Measurements from ENCODE around the gene DDX55. TPM values are rescaled to one million over a fixed set of nuclear protein-coding genes. Genes with fewer than 3 reads are reported as not detected.

Gene DDX55
- total RNA-seq, 1 donor from 2014 or later, result 30.9 TPM

DNA sequence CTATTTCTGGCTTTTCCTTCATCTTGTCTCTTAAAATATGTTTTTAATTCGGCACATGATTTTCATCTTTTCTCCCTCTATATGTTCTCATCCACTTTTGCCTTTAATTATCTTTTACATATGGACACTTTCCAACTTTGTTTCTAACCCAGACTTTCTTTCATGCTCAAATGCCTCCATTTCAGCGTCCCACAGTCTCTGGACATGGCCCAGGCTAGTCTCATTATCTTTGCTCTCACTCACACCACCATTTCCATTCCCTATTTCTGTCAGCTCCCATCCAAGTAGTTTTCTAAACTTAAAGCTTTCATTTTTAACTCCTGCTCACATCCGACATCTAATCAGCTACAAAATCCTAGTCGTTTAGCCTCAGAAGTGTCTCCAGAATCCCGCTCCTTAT, 46.5 kb downstream of the DDX55 start:
- Mint-ChIP-seq H3K4me3 (no peak overlapping the region), H3K9me3 (no peaks in the 10 kb centered on the region), H3K27ac (no peak overlapping the region), H3K27me3 (ENCODE audit: low read depth) (no peaks in the 10 kb centered on the region), H3K36me3 (peaks cover 22% of the 10 kb centered on the region), H3K4me1 (no peaks in the 10 kb centered on the region)
- no peak for DNase-seq (ENCODE audit: low spot score in 2 of 2, unreplicated experiment in 2 of 2)
- TF ChIP-seq, protein P1, sequence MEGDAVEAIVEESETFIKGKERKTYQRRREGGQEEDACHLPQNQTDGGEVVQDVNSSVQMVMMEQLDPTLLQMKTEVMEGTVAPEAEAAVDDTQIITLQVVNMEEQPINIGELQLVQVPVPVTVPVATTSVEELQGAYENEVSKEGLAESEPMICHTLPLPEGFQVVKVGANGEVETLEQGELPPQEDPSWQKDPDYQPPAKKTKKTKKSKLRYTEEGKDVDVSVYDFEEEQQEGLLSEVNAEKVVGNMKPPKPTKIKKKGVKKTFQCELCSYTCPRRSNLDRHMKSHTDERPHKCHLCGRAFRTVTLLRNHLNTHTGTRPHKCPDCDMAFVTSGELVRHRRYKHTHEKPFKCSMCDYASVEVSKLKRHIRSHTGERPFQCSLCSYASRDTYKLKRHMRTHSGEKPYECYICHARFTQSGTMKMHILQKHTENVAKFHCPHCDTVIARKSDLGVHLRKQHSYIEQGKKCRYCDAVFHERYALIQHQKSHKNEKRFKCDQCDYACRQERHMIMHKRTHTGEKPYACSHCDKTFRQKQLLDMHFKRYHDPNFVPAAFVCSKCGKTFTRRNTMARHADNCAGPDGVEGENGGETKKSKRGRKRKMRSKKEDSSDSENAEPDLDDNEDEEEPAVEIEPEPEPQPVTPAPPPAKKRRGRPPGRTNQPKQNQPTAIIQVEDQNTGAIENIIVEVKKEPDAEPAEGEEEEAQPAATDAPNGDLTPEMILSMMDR (IDR thresholded peaks at IDR 0.05; ENCODE audit: unreplicated experiment), result no peak

DNA sequence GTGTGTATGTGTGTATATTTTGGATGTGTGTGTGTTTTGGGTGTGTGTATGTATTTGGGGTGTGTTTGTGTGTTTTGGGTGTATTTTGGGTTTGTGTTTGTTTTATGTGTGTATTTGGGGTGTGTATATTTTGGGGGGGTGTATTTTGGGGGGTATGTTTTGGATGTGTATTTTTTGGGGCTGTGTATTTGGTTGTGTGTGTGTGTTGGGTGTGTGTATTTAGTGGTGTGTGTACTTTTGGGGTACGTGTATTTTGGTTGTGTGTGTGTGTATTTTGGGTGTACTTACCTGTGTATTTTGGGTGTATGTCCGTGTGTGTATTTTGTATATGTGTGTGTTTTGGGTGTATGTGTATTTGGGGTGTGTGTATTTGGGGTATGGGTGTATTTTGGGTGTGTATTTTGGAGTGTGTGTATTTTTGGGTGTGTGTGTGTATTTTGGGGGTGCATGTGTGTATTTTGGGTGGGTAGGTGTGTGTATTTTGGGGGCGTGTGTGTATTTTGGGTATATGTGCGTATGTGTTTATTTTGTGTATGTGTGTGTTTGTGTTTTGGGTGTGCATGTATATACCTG, 52.3 kb downstream of the DDX55 start:
- TF ChIP-seq, protein P1 (IDR thresholded peaks at IDR 0.05; ENCODE audit: unreplicated experiment), result no peak
- Mint-ChIP-seq H3K27ac (no peak overlapping the region), H3K36me3 (peaks cover 23% of the 10 kb centered on the region), H3K27me3 (ENCODE audit: low read depth) (no peaks in the 10 kb centered on the region), H3K4me3 (no peak overlapping the region), H3K9me3 (no peaks in the 10 kb centered on the region), H3K4me1 (no peaks in the 10 kb centered on the region)
- no peak for DNase-seq (ENCODE audit: low spot score in 2 of 2, unreplicated experiment in 2 of 2)

DNA sequence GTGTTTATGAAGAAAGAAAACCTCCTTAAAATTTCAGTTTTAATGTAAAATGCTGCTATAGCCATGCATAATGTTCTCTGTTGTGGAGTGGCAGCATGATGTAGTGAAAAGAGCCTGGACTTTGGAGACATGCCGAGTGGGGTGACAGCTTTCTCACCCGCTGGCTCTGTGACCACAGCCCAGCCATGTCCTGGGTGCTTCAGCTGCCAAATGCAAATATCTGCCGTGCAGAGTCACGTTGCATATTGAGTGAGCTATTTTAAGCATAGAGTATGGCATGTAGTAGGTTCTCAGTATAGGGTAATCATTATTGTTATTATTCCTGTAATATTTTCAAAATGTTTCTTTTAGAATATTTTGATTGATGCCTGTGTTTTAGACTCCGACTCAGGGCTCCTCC, 53.5 kb downstream of the DDX55 start:
- Mint-ChIP-seq H3K4me3 (no peak overlapping the region), H3K36me3 (peaks cover 32% of the 10 kb centered on the region), H3K4me1 (no peaks in the 10 kb centered on the region), H3K27me3 (ENCODE audit: low read depth) (no peaks in the 10 kb centered on the region), H3K9me3 (no peaks in the 10 kb centered on the region), H3K27ac (no peak overlapping the region)
- no peak for DNase-seq (ENCODE audit: low spot score in 2 of 2, unreplicated experiment in 2 of 2)
- TF ChIP-seq, protein P1 (IDR thresholded peaks at IDR 0.05; ENCODE audit: unreplicated experiment), result no peak

DNA sequence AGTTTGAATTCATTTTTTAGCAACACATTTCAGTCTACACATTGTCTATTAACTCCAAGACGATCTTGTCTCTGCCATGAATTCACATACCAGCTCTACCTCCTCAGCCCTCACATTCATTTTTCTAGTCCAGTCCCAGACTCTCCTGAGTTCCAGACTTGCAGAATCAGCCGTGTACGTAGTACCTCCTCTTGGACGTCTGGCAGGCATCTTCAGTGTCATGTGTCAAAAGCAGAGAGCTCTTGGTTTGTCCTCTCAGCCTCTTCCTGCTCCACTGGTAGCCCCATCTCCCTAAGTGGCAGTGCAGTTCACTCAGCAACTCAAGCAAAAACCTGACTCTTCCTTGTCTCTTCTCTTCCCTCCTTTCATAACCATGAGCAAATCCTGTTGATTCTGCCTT, 54.5 kb downstream of the DDX55 start:
- Mint-ChIP-seq H3K27ac (no peak overlapping the region), H3K9me3 (no peaks in the 10 kb centered on the region)

DNA sequence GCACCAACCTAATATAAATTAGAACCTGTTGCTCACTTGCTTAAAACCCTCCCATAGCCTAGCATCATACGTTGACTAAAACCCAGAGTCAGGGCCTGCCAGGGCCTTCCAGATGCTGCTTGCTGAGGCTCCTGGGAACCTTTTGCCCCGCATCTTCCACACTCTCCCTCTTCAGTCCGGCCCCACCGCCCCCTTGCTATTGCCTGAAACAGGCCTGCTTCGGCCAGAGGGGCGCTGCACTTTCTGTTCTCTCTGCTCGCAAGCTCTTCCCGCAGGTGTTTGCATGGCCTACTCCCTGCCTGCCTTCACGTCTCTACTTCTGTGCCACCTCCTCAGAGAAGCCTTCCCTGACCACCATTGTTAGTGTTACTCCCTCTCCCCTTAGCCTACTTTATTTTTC, 55.3 kb downstream of the DDX55 start:
- no peaks in the 10 kb centered on the region for H3K27me3 Mint-ChIP-seq (ENCODE audit: low read depth)
- DNase-seq (ENCODE audit: low spot score in 2 of 2, unreplicated experiment in 2 of 2), result no peak
- peaks cover 29% of the 10 kb centered on the region for H3K36me3 Mint-ChIP-seq
- H3K9me3 Mint-ChIP-seq, result no peaks in the 10 kb centered on the region
- TF ChIP-seq, protein P1 (IDR thresholded peaks at IDR 0.05; ENCODE audit: unreplicated experiment), result no peak
- H3K4me1 Mint-ChIP-seq, result no peaks in the 10 kb centered on the region
- no peak overlapping the region for H3K27ac Mint-ChIP-seq
- no peak overlapping the region for H3K4me3 Mint-ChIP-seq

More for the DNA sequence above, 54.5 kb downstream of the DDX55 start:
- Mint-ChIP-seq H3K27me3 (ENCODE audit: low read depth) (no peaks in the 10 kb centered on the region), H3K4me3 (no peak overlapping the region), H3K4me1 (no peaks in the 10 kb centered on the region), H3K36me3 (peaks cover 33% of the 10 kb centered on the region)
- DNase-seq (ENCODE audit: low spot score in 2 of 2, unreplicated experiment in 2 of 2), result no peak
- TF ChIP-seq, protein P1 (IDR thresholded peaks at IDR 0.05; ENCODE audit: unreplicated experiment), result no peak

Data from mesothelial cell of epicardium (in vitro differentiated cells).